BLaER1 treated with 17β-estradiol and CSF1 and Interleukin-3, amounts not matched to agents 10 nM and 100 nM (cell line): ENCODE data around the gene LGALS1.
A peak's percentile ranks its signal among the peaks of the same experiment; 100 is the strongest.

Source experiments
- H3K27ac ChIP-seq, 11 experiments: shearing (Covaris generic); formaldehyde crosslinking; 2 replicates each; pipeline ENCODE4 v1.8.1; 2022
- H3K27me3 ChIP-seq, 11 experiments: shearing (Covaris generic); formaldehyde crosslinking; 2 replicates each; pipeline ENCODE4 v1.8.1; 2022
- H3K36me3 ChIP-seq, 11 experiments: shearing (Covaris generic); formaldehyde crosslinking; 2 replicates each; pipeline ENCODE4 v1.8.1; 2022
- H3K4me1 ChIP-seq, 10 experiments: shearing (Covaris generic); formaldehyde crosslinking; 2 replicates each; pipeline ENCODE4 v1.8.1; 2022
- H3K4me2 ChIP-seq, 11 experiments: shearing (Covaris generic); formaldehyde crosslinking; 2 replicates each; pipeline ENCODE4 v1.8.1; 2022
- H3K4me3 ChIP-seq, 10 experiments: shearing (Covaris generic); formaldehyde crosslinking; 2 replicates each; pipeline ENCODE4 v1.8.1; 2022
- H3K9ac ChIP-seq, 11 experiments: shearing (Covaris generic); formaldehyde crosslinking; 2 replicates each; pipeline ENCODE4 v1.8.1; 2022
- H3K9me3 ChIP-seq, 11 experiments: shearing (Covaris generic); formaldehyde crosslinking; replicated peaks in 1 of 11; 2 replicates each; pipeline ENCODE4 v1.8.1; 2022
- H4K20me1 ChIP-seq, 11 experiments: shearing (Covaris generic); formaldehyde crosslinking; 2 replicates each; pipeline ENCODE4 v1.8.1; 2022
- Cebpa-rat ChIP-seq, 11 experiments: shearing (Covaris generic); IDR thresholded peaks; 2 replicates each; pipeline ENCODE4 v1.8.1; 2022

LGALS1 gene

DNA sequence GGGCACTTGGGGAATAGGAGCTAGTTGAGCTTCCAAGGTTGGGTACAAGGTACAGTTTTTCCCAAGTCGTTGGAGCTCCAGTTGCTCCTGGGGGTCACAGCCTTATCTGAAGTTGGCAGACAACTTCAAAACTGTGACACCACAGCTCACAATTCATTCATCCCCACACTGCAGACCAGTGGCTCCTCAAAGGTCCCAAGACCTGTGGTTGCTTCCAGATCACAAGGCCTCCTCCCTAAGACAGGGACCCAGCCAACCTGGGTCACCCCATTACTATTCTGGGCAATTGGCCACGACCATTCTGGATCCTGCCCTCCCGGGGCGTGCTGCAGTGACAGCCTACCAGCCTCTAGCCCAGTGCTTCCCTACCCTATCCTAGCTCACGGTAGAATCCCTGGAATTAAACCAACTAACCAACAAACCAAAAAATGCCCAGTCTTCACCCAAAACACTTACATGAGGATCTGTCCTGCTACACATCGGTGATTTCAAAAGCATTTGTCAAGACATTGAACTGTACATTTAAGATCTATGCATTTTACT is 17.8 kb upstream of the LGALS1 start:
- peak overlapping the region in 10 of 11 experiments; percentile 16 to 92 (median 55); a peak in 17 of 22 replicates for H3K27ac ChIP-seq
- TF ChIP-seq Cebpa-rat (IDR thresholded peaks at IDR 0.05) = no peak
- H3K27me3 ChIP-seq = no peaks in the 10 kb centered on the region
- peaks cover 42 to 55% (median 43%) of the 10 kb centered on the region in 10 experiments for H3K4me1 ChIP-seq
- peak overlapping the region; percentile 42 to 98 (median 82) for H3K4me3 ChIP-seq
- H3K9ac ChIP-seq = peak overlapping the region; percentile 31 to 95 (median 82); a peak in 21 of 22 replicates
- H3K9me3 ChIP-seq = no peaks in the 10 kb centered on the region
- peaks cover 16 to 77% (median 40%) of the 10 kb centered on the region in 11 experiments; a peak in 21 of 22 replicates for H4K20me1 ChIP-seq
- H3K4me2 ChIP-seq = peak overlapping the region; percentile 70 to 98 (median 81)
- peaks cover 19 to 31% (median 22%) of the 10 kb centered on the region in 11 experiments for H3K36me3 ChIP-seq

DNA sequence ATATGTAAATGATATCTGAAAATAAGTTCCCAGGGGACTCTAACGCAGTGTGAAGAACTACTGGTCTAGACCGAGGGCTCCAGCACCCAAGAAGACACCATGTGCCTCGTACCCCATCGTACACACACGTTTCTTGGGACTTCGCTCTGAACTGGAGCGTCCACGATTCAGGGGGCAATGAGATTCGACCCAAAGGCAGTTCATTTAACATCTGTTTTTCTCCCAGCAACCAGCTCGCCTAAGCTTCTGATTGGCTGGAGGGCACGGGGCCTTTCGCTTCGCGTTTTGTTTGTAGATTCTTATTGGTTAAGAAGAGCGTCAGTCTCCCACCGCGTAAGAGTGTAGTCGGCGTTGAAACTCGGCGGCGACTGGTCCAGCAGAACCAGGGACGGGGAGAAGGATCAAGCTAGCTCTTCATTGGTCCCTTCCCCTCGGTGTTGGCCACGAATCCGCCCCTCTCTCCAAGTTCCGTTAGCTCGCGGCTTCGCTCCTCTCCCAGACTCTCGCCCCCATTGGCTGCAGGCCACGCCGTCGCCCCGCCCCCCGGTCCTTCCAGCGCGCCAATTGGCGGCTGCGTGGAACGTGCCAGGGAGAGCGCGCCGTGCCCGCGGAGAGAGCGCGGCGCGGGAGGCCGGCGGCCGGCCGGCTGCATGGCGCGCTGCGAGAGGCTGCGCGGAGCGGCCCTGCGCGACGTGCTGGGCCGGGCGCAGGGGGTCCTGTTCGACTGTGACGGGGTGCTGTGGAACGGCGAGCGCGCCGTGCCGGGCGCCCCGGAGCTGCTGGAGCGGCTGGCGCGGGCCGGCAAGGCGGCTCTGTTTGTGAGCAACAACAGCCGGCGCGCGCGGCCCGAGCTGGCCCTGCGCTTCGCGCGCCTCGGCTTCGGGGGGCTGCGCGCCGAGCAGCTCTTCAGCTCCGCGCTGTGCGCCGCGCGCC is 17.0 kb upstream of the LGALS1 start, which contains the start of gene PDXP:
TSS of gene PDXP (plus strand) at position 591 of the 933 bp plus-strand sequence. CDS start at position 651, 60 bp downstream.
- Histone ChIP-seq H4K20me1 (peaks cover 10 to 70% (median 45%) of the 10 kb centered on the region in 11 experiments; a peak in 21 of 22 replicates), H3K9ac (peak within 1 kb of the TSS; percentile 80 to 95 (median 91)), H3K9me3 (no peaks in the 10 kb centered on the region), H3K27ac (peak within 1 kb of the TSS; percentile 36 to 92 (median 87); a peak in 21 of 22 replicates), H3K4me1 (peaks cover 47 to 62% (median 50%) of the 10 kb centered on the region in 10 experiments), H3K4me3 (peak within 1 kb of the TSS; percentile 73 to 98 (median 87)), H3K4me2 (peak within 1 kb of the TSS; percentile 91 to 100 (median 98)), H3K36me3 (peaks cover 12 to 24% (median 17%) of the 10 kb centered on the region in 11 experiments), H3K27me3 (no peaks in the 10 kb centered on the region)
- no peak for TF ChIP-seq Cebpa-rat (IDR thresholded peaks at IDR 0.05)

DNA sequence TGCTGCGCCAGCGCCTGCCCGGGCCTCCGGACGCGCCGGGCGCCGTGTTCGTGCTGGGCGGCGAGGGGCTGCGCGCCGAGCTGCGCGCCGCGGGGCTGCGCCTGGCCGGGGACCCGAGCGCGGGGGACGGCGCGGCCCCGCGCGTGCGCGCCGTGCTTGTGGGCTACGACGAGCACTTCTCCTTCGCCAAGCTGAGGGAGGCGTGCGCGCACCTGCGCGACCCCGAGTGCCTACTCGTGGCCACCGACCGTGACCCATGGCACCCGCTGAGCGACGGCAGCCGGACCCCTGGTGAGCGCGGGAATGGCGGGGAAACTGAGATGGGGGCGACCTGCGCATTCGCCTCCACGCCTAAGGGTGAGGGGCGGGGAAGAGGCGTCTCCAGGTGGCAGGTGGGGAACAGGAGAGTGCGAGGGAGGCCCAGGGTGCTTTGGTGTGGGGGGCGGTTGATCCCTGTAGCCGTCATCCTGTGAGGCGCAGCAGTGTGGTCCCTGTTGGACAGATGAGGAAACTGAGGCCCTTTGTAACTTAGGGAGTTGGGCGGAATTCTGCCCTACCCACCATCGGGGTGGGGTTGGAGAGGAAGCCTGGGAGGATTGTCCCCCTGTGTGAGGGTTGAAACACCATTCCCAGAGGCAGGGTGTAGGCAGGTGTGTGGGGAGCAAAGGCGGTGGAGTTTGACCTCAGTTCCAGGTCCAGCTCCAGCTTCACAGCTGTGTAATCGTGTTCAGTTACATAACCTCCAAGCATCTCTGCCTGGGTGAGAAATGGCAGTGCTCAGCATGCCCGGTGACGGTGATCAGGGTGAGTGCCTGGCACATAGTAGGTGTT is 16.2 kb upstream of the LGALS1 start:
- H3K36me3 ChIP-seq = peaks cover 4 to 19% (median 12%) of the 10 kb centered on the region in 11 experiments; a peak in 20 of 22 replicates
- H3K27ac ChIP-seq = peak overlapping the region; percentile 36 to 92 (median 87); a peak in 21 of 22 replicates
- H3K4me1 ChIP-seq = peaks cover 55 to 69% (median 58%) of the 10 kb centered on the region in 10 experiments
- H3K27me3 ChIP-seq = no peaks in the 10 kb centered on the region
- H4K20me1 ChIP-seq = peaks cover 4 to 61% (median 53%) of the 10 kb centered on the region in 11 experiments; a peak in 21 of 22 replicates
- H3K4me3 ChIP-seq = peak overlapping the region; percentile 73 to 98 (median 87)
- H3K9ac ChIP-seq = peak overlapping the region; percentile 80 to 95 (median 91)
- no peaks in the 10 kb centered on the region for H3K9me3 ChIP-seq
- no peak for TF ChIP-seq Cebpa-rat (IDR thresholded peaks at IDR 0.05)
- H3K4me2 ChIP-seq = peak overlapping the region; percentile 91 to 100 (median 98)

DNA sequence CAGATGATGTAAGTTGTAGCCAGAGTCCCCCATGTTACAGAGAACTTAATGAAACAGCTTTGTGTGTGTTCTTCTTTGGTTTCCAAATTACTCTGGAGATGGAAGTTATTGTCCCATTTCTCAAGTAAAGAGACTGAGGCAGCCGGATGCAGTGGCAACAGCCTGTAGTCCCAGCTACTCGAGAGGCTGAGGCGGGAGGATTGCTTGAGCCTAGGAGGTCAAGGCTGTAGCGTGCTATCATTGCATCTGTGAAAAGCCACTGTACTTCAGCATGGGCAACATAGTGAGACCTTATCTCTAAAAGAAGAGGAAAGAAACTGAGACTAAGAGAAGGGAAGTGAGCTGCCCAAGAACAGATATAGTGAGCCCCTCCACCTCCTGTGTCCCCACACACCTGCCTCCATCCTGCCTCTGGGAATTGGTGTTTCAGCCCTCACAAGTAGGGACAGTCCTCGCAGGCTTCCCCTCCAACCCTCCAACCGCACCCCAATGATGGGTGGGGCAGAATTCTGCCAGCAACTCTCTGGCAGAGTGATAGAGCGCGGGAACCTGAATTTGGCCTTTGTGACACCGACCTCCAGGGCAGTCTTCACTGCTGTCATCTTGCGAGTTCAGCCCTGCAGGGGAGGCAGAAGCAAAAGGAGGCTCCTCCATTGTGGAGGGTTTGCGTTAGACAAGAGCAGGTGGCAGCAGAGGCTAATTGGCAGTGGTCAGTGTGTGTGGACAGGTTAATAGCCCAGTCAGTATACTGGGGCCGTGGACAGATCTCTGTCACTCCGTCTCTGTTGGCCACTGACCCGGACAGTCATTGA is 15.3 kb upstream of the LGALS1 start:
- Histone ChIP-seq H3K9me3 (no peaks in the 10 kb centered on the region), H3K4me2 (peak overlapping the region; percentile 91 to 100 (median 98)), H3K4me3 (peak overlapping the region; percentile 73 to 98 (median 87)), H3K4me1 (peaks cover 55 to 69% (median 59%) of the 10 kb centered on the region in 10 experiments), H3K27me3 (no peaks in the 10 kb centered on the region), H3K27ac (peak overlapping the region in 7 of 11 experiments; percentile 83 to 92 (median 90); a peak in 9 of 22 replicates), H3K36me3 (peaks cover 2 to 21% (median 16%) of the 10 kb centered on the region in 11 experiments; a peak in 20 of 22 replicates), H4K20me1 (peaks cover 4 to 65% (median 61%) of the 10 kb centered on the region in 11 experiments; a peak in 21 of 22 replicates), H3K9ac (peak overlapping the region; percentile 80 to 95 (median 91))
- no peak for TF ChIP-seq Cebpa-rat (IDR thresholded peaks at IDR 0.05)

DNA sequence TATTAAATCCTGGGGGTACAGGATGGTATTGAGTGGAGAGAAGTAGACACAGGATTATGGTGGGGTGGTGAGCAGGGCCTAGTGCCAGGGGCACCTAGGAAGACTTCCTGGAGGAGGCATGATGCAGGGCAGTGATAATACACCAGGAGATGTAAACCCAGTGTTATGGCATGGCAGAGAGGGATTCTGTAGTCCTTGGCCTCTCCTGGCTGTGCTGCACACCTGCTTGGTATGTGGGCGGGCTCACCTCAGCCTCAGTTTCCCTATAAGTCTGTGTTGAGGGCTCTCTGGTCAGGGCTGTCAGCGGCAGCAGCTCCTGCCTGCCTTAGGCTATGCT is 14.8 kb upstream of the LGALS1 start:
- peaks cover 4 to 71% (median 66%) of the 10 kb centered on the region in 11 experiments; a peak in 21 of 22 replicates for H4K20me1 ChIP-seq
- peak overlapping the region; percentile 54 to 95 (median 91); a peak in 19 of 22 replicates for H3K9ac ChIP-seq
- H3K4me2 ChIP-seq = peak overlapping the region; percentile 91 to 100 (median 98)
- H3K27me3 ChIP-seq = no peaks in the 10 kb centered on the region
- 0 out of 22 replicates have a peak overlapping the region, but pooled peaks of 1 of the 11 experiments have one; percentile 59 for H3K27ac ChIP-seq
- H3K9me3 ChIP-seq = no peaks in the 10 kb centered on the region
- H3K36me3 ChIP-seq = peaks cover 8 to 27% (median 21%) of the 10 kb centered on the region in 11 experiments
- TF ChIP-seq Cebpa-rat (IDR thresholded peaks at IDR 0.05) = no peak
- H3K4me3 ChIP-seq = peak overlapping the region in 9 of 10 experiments; percentile 76 to 98 (median 87); a peak in 17 of 20 replicates
- peaks cover 55 to 69% (median 59%) of the 10 kb centered on the region in 10 experiments for H3K4me1 ChIP-seq

DNA sequence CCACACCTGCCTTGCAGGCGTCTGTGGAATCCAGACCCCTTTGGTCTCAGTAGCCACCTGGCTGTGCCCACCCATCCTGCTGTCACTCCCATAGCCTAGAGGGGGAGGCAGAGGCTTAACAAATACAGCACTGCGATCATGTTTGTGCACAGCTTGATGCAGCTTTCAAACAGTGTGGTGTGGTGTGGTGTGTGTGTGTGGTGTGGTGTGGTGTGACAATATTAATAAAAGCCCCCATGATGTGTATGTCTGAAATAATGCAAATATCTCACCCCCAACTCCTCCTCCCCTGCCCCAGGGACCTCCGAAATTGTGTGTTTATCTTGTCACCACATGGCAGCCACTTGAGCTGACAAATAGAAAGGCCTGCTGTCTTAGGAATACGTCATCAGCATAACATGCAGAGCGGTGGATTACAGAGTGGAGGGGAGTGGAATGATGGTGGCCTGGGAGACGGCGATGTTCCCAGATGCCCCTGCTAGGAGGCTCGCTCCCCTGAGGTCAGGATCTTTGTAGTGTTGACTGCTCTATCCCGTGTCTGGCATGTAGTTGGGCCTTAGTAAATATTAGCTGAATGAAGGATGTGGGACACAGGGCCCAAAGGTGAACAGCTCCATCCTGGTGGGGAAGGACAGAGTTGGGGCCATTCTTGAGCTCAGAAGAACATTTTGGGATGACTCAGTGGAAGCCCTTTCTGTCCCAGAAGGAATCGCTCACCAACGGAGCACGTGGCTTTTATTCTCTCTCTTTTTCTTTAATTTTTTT is 14.1 kb upstream of the LGALS1 start:
- H3K9me3 ChIP-seq = no peaks in the 10 kb centered on the region
- H3K36me3 ChIP-seq = peaks cover 14 to 34% (median 22%) of the 10 kb centered on the region in 11 experiments
- H3K4me1 ChIP-seq = peaks cover 55 to 67% (median 59%) of the 10 kb centered on the region in 10 experiments
- H3K4me2 ChIP-seq = peak overlapping the region; percentile 91 to 100 (median 98)
- H3K9ac ChIP-seq = peak overlapping the region; percentile 54 to 95 (median 91); a peak in 20 of 22 replicates
- peaks cover 4 to 77% (median 72%) of the 10 kb centered on the region in 11 experiments; a peak in 21 of 22 replicates for H4K20me1 ChIP-seq
- H3K27ac ChIP-seq = peak overlapping the region in 10 of 11 experiments; percentile 17 to 60 (median 53); a peak in 17 of 22 replicates
- peak overlapping the region in 8 of 10 experiments; percentile 76 to 98 (median 87); a peak in 11 of 20 replicates for H3K4me3 ChIP-seq
- no peak for TF ChIP-seq Cebpa-rat (IDR thresholded peaks at IDR 0.05)
- H3K27me3 ChIP-seq = no peaks in the 10 kb centered on the region
